Measurements from ENCODE around the gene LRIT2.

The LRIT2 gene

GRCh38 chr10:84233940-84234339 lies 8.6 kb upstream of the LRIT2 start:
- no peak overlapping the region for H3K4me3 ChIP-seq (ENCODE audit: low read depth, low read length)
- no peak for TF ChIP-seq CTCF (IDR thresholded peaks at IDR 0.05; ENCODE audit: low read depth, low read length)
- in situ Hi-C loops (cut with HindIII; ENCODE audit: low sequenced_read_pairs) = no loop called here
- no peak for DNase-seq (ENCODE audit: low read depth, low spot score)

GRCh38 chr10:84232376-84232775 lies 7.0 kb upstream of the LRIT2 start:
- TF ChIP-seq CTCF (IDR thresholded peaks at IDR 0.05; ENCODE audit: low read depth, low read length) = no peak
- no peak overlapping the region for H3K4me3 ChIP-seq (ENCODE audit: low read depth, low read length)
- in situ Hi-C loops (cut with HindIII; ENCODE audit: low sequenced_read_pairs) = no loop called here

GRCh38 chr10:84230359-84230758 lies 5.0 kb upstream of the LRIT2 start:
- TF ChIP-seq CTCF (IDR thresholded peaks at IDR 0.05; ENCODE audit: low read depth, low read length) = no peak
- no peak overlapping the region for H3K4me3 ChIP-seq (ENCODE audit: low read depth, low read length)
- in situ Hi-C loops (cut with HindIII; ENCODE audit: low sequenced_read_pairs) = no loop called here
- DNase-seq (ENCODE audit: low read depth, low spot score) = no peak

More at GRCh38 chr10:84232376-84232775, 7.0 kb upstream of the LRIT2 start:
- no peak for DNase-seq (ENCODE audit: low read depth, low spot score)

GRCh38 chr10:84227810-84228209 lies 2.5 kb upstream of the LRIT2 start:
- in situ Hi-C loops (cut with HindIII; ENCODE audit: low sequenced_read_pairs) = no loop called here
- TF ChIP-seq CTCF (IDR thresholded peaks at IDR 0.05; ENCODE audit: low read depth, low read length) = no peak
- H3K4me3 ChIP-seq (ENCODE audit: low read depth, low read length) = no peak overlapping the region
- no peak for DNase-seq (ENCODE audit: low read depth, low spot score)

GRCh38 chr10:84226616-84227015 lies 1.3 kb upstream of the LRIT2 start:
- no peak for DNase-seq (ENCODE audit: low read depth, low spot score)
- no peak for TF ChIP-seq CTCF (IDR thresholded peaks at IDR 0.05; ENCODE audit: low read depth, low read length)
- no peak overlapping the region for H3K4me3 ChIP-seq (ENCODE audit: low read depth, low read length)
- in situ Hi-C loops (cut with HindIII; ENCODE audit: low sequenced_read_pairs) = no loop called here

GRCh38 chr10:84224411-84225028 lies 824 bp downstream of the LRIT2 start:
- DNase-seq (ENCODE audit: low read depth, low spot score) = no peak
- no peak for TF ChIP-seq CTCF (IDR thresholded peaks at IDR 0.05; ENCODE audit: low read depth, low read length)
- H3K4me3 ChIP-seq (ENCODE audit: low read depth, low read length) = no peak overlapping the region
- in situ Hi-C loops (cut with HindIII; ENCODE audit: low sequenced_read_pairs) = no loop called here
